ENCODE data around the gene GPR152.
"Not testable (repeated sequence)": the region's sequence is repeated elsewhere in the genome, so short reads cannot be mapped to it uniquely, and the experiment has no call there.

The GPR152 gene

DNA sequence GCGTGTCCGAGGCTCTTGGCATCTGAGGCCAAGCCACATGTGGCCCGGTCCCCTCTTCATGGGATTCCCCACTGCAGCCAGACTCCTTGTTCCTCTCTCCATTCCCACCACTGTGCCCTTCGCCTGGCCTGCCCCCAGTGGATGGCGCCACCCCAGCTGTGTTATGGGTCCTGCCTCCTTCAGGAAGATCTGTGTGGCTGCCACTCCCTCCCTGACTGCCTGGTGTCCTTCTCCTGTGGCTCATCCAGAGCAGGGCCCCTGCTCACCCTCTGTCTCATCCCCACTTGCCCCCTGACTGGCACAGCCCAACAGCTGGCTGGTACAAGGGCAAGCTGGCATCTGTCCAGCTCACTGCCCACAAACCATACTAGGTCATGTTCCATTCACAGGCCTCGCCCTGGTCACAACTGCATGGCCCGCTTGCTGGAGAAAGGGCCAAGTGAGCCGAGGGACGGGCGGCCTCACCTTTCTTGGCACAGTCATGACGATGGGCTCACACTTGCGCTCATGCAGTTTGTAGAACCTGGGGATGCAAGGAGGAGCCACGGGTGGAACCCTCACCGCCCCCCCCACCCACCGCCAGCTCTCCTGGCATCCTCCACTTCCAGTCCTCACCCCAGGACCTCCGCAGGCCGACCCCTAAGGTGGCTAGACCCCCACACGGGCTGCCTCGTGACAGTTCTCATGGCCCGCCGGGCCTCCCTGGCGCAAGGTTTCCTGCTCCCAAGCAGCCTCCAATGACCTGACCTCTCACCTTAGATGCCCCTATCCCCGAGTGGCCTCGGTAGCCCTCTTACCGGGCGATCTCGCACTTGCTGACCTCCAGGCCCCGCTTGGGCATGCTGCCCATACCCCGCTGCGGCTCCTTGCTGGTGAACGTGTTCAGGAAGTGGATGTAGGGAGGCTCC, 13.0 kb downstream of the GPR152 start:
- no peak for DNase-seq

DNA sequence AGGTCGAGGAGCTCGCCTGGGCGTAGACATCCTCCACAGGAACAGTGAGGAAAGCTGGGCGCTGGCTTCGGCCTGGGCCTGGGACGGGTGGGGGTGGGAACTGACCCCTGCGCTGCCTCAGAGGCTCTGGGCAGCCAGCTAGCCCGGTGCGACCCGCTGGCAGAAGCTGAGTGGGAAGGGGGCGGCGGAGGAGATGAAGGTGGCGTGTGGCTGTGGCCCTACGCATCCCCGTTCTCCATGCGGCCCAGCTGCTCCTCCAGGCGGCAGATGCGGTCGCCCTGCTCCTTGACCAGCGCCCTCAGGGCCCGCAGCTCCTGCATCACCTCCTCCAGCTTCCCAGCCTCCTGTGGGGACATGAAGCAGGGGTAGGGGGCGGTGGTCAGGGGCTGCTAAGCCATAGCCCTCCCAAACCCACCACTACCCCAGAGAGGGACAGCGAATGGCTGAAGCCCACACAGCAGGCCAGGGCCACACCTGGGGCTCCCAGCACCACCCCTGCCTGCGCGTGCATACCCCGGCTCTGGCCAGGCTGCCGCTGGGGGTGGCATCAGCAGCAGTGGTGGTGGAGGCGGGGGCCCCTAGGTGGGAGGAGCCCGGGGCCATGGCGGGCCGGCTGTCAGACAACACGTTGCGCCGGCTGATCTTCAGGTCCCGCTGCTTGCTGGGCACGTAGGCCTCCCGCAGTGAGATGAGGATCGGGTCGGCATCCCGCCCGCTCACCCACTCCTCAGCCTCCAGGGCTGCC, 14.2 kb downstream of the GPR152 start:
- no peak for DNase-seq

DNA sequence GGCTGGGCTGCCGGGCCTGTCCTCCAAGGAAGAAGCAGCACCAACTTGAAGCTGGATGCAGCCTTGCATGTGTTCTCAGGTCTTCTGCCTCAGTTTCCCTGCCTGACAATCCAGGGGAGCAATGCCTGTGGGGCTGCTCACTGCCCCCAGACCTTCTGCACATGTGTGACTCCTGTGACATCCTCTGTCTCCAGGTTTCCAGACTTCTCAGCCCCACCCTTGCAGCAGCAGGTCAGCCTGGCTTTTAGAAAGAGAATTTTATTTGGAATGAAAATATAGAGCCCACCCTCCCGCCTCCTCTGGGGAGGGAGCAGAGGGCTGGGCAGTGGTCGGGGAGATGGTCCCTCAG, 14.7 kb downstream of the GPR152 start:
- DNase-seq: no peak

DNA sequence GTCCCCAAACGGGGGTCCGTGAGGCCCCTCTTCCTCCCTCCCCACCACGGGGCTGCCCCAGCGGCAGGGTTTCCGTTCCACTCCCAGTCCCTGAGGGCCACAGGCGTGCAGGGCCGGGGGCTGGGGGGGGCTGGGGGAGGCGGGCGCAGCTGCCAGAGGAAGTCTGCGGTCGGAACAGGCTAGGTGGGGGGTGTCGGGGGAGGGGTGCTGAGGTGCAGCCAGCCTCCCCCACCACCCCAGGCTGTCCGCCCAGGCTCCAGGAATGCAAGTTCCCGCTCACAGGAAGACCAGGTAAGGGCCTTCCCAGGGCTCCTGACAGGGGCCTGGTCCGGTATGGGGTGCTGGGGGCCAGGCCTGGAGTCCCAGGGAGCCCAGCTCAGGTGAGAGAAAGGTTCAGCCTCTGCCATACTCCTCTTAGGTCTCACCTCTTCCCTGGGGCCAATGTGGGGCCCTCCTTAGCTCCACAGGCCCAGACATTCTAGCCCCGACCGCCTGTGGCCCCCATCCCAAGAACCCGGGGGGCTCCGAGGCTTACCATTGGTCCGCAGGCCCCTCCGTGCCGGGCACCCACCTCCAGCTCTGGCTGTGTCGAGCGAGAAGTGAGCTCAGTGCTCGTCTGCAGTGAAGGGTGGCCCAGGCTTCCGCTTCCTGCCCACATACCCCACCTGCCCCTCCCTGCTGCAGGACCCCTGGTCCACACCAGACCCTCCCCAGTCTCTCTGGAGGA, 15.3 kb downstream of the GPR152 start, which contains the start of gene PTPRCAP:
Gene PTPRCAP (minus strand): TSS at position 601 of the 727 bp plus-strand sequence. CDS start 63 bp downstream, at position 538.
- no peak for DNase-seq

DNA sequence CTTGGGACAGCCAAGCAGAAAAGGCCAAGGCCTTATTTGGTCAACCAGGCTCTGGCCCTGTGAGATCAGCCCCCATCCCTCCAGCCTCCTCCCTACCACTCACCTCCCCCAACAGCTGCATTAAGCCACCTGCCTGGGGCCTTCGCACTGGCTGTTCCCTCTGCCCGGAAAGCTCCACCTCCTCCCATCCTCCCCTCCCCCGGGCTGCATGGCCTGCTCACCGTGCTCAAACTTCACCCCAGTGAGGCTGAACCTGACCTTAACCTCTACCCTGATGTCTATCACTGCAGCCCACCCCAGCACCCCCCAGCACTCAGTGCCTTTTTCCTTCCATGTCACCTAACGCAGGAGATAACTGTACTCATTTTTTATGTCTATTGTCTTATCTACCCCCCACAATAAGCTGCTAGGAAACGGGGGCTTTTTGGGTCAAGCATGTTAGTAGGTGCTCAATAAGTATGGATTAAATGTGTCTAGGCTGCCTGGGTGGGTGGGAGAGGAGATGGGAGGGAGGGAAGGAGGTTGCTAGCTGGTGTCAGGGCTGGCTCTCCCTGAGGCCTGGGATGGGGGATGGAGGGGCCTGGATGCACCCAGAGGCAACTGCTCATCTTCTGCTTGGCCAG, 16.0 kb downstream of the GPR152 start:
- no peak for DNase-seq

DNA sequence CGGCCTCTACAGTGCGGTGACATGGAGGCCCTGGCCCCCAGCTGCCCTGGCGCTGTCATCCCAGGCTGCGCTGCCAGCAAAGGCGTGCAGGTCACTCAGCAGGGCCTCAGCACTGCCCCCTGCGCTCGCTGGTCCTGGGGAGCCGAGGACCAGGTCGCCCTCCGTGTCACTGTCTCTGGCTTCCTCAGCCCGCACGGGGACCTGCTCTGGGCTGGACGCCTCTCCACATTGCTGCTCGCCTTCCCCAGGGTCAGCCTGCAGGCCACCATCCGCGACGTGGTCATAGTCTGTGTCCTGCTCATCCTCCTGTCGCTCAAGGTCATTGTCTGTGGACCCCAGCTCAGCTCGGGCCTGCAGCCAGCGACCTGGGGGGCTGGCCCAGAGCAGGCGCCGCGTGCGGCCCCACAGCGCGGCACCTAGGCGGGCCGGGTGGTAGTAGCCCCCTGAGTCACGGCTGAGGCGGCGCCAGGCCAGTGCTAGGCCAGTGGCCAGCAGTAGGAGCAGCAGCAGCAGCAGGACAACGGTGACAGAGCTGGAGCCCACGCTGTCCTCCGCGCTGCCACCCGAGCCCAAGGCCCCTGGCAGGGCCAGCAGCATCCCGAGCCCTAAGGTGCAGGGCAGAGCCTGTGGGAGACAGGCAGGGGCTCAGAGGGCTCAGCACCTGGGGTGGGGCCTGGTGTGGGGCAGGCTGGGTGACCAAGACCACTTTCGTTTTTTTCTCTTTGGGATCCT, 16.6 kb downstream of the GPR152 start:
- DNase-seq: no peak

DNA sequence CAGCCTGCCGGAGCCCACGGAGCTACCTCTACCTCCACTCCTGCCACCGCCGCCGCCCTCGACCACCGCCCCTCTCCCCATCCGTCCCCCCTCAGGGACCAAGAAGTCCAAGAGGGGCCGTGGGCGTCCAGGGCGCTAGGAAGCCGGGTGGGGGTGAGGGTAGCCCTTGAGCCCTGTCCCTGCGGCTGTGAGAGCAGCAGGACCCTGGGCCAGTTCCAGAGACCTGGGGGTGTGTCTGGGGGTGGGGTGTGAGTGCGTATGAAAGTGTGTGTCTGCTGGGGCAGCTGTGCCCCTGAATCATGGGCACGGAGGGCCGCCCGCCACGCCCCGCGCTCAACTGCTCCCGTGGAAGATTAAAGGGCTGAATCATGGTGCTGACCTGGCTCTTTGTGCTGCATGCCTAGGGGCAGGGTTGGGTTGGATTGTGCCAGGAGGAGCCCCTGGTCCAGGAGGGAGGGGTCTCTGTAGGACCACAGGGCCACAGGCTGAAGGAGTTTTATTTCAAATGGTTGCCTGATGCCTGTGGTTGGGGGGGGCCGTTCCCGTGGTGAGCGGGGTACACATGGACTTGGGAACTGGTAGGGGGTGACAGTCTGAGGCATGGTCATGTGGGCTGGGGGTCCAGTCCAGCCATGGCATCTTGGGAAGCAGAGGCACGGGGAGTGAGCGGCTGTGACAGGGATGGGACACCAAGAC, 17.4 kb downstream of the GPR152 start:
- DNase-seq: no peak

DNA sequence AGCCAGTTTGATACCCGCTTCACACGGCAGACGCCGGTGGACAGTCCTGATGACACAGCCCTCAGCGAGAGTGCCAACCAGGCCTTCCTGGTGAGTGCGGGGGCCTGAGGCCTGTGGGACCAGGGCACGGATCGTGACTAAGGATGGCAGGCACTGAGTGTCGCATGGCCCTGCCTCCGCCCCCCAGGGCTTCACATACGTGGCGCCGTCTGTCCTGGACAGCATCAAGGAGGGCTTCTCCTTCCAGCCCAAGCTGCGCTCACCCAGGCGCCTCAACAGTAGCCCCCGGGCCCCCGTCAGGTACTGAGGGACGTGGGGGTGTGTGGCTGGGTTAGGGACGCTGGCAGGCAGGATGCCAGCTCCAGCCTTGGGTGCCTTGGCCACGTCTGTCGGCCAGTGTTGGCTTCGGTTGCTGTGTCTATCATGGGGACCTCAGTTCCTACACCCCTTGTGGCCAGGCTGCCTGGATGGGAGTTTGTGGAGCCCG, 18.1 kb downstream of the GPR152 start:
- no peak for DNase-seq

DNA sequence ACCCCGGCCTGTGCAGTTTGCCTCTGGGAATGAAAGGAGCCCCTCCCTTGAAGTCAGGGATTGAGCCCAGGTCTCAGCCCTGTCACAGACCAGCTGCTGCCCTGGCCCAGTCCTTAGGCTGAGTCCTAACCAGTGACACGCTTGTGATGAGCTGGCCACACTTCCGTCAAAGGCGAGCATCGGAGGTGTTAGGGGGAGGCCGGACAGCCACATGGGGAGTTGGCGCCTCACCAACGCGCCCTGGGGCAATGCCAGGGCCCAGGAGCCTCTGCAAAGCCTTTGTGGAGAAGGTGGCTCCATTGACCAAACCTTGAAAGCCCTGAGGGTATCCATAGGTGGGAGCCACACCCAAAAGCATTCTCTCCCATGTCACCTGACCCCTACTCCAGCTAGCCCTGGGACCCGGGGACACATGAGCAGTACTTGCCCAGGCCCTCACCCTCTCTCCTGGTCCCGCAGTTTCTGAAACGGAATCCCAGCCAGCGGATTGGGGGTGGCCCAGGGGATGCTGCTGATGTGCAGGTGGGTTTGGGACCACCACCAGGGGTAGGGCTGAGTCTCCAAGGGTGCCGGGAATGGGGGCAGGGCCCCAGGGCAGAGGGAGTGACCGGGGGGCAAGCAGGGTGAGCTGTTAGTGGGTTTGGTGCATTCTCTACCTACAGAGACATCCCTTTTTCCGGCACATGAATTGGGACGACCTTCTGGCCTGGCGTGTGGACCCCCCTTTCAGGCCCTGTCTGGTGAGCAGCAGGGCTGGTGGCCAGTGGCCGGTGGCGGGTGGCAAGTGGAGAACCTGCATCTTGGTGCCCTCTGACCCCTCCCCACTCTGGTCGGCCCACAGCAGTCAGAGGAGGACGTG, 18.8 kb downstream of the GPR152 start:
- no peak for DNase-seq

DNA sequence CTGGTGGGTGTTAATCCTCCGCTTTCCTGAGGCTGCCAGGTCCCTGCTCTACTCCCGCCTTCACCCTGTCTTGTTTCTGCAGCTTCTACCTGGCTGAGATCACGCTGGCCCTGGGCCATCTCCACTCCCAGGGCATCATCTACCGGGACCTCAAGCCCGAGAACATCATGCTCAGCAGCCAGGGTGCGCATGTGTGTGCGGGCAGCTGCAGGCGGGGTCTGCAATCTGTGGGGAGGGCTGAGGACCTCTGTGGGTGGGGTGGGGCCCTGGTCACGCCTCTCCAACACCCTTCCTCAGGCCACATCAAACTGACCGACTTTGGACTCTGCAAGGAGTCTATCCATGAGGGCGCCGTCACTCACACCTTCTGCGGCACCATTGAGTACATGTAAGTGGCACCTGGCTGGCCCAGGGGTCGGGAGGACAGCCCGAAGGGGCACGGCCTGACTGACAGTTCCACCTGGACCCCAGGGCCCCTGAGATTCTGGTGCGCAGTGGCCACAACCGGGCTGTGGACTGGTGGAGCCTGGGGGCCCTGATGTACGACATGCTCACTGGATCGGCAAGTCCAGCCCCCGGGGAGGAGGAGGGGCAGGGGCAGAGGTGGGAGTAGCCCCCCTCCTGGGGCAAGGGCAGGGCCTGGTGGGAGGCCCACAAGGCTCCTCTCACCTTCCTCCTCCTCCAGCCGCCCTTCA, 19.7 kb downstream of the GPR152 start:
- DNase-seq: no peak

DNA sequence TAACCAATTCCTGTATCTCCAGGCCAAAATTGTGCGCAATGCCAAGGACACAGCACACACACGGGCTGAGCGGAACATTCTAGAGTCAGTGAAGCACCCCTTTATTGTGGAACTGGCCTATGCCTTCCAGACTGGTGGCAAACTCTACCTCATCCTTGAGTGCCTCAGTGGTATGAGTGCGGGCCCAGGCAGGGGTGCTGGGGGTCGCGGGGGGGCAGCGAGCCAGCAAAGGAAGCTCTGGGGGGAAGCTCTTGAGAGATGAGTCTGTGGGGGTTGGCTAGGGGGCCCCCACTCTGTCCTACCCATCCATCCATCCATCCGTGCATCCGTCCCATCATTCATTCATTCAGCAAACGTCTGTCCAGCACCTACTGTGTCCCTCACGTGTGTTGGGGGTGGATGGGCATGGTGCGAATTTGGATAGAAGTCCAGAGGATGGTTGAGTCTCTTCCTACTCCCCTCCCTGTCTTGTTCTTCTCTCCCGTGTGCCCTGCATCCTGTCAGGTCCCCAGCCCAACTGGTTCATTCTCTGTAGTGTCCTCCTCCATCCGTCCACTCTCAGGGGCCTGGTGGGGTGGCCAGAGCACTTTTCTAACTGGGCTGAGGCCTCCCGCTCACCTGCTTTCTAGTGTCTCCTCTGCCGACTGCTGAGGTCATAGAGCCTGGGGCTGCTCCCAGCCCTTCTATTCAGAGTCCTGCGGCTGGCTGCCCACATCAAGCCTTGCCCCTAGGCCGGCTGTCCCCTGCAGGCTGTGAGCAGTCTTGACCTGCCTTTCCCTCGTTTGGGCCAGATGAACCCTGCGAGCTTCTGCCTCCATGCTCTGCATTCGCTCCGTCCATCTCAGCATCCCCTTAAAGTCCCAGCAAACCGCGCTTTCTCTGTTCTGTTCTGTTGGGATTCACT, 20.9 kb downstream of the GPR152 start:
- no peak for DNase-seq

DNA sequence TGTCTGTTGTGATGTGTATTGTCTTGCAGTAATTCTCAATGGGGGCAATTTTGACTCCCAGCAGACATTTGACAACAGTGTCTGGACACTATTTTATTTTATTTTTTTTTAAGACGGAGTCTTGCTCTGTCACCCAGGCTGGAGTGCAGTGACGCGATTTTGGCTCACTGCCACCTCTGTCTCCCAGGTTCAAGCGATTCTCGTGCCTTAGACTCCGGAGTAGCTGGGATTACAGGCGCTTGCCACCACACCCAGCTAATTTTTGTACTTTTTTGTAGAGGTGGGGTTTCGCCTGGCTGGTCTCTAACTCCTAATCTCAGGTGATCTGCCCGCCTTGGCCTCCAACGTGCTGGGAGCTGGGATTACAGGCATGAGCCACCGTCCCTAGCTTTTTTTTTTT, 22.8 kb downstream of the GPR152 start:
- no peak for DNase-seq

DNA sequence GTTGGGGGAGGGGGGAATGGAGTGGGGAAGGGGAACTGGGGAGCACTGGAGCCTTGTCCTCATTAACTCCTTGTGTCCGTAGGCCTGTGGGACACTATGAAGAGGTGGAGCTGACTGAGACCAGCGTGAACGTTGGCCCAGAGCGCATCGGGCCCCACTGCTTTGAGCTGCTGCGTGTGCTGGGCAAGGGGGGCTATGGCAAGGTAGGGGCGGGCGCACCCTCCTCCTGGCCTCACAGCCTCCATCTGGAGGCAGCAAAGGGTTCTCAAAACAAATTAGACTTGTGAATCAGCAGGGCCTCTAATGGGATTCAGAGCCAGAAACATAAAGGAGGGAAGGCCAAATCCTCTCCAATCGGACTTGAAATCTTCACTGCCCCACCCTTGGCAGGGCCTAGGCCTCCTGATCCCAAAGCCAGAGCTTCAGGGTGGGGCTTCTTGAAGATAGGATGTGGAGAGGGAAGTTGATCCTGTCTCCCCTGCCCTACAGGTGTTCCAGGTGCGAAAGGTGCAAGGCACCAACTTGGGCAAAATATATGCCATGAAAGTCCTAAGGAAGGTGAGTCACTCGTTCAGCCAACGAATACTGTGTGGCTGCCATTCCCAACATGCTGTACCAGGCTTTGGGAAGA, 23.4 kb downstream of the GPR152 start:
- DNase-seq: no peak

DNA sequence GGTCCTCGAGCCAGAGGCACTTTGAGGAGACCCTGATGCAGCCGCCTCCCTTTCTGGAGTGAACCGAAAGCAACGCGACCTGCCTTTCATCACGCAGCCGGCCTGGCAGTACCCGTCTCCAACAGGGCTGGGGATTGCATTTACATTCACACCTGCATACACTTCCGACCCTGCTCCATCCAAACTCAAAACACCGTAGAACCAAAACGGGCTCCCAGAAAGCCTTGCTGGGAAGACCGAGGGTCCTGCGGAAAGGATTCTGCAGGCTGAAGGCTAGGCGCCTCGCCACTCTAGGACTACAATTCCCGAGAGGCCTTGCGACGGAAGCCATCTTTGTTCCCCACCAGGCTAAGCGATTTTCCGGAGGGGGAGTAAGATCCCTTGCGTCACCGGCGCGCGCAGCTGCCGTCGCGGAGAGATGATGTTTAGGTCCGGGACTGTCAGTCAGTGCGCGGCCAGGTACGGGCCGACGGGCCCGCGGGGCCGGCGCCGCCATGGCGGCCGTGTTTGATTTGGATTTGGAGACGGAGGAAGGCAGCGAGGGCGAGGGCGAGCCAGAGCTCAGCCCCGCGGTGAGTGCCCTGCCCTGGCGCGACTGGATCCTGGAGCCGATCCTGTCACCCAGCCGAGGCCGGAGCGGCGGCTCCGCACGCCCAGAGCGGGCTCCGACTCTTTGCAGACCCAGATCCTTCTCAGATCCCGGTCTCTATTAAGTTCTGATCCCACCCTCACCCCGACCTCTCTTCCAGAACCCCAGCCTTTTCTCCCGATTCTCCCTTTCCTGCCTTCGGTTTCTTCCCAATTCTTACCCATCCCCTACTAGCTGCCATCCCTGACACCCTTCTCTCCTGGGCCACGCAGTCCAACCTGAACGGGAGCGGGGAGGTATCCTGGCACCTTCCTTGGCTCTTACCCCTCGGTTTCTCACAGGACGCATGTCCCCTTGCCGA, 24.2 kb downstream of the GPR152 start, which contains the start of gene RPS6KB2:
Gene RPS6KB2 (plus strand): TSS at position 443 of the 950 bp plus-strand sequence. CDS start 52 bp downstream, at position 495.
- DNase-seq: peak; percentile 92

DNA sequence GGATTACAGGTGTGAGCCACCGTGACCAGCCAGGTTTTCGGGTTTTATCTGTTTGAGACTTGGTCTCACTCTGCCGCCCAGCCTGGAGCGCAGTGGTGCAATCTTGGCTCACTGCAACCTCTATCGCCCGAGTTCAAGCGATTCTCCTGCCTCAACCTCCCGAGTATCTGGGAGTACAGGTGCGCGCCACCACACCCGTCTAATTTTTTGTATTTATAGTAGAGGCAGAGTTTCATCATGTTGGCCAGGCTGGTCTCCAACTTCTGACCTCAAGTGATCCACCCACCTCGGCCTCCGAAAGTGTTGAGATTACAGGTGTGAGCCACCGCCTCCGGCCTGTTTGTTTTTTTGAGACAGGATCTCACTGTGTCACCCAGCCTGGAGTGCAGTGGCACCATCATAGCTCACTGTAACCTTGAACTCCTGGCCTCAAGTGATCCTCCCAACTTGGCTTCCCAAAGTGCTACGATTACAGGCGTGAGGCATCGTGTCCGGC, 25.1 kb downstream of the GPR152 start:
- not testable (repeated sequence) for DNase-seq

DNA sequence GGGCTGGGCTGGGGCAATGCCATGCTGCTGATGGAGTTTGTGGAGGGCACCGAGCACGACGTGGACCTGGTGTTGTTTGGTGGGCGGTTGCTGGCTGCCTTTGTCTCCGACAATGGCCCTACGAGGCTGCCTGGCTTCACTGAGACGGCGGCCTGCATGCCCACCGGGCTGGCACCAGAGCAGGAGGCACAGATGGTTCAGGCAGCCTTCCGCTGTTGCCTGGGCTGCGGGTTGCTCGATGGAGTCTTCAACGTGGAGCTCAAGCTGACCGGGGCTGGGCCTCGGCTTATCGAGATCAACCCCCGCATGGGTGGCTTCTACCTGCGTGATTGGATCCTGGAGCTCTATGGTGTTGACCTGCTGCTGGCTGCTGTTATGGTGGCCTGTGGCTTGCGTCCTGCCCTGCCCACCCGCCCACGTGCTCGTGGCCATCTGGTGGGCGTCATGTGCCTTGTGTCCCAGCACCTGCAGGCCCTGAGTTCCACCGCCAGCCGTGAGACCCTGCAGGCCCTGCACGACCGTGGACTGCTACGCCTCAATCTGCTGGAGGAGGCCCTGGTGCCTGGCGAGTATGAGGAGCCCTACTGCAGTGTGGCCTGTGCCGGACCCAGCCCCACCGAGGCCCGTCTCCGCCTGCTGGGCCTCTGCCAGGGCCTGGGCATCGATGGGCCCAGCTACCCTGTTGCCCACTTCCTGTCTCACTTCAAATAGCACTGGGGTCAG, 28.5 kb downstream of the GPR152 start:
- DNase-seq: no peak
